ENCODE data around the gene TANGO2.

- TF ChIP-seq CTCF (IDR thresholded peaks at IDR 0.05) (no peak), POLR2A (IDR thresholded peaks at IDR 0.05) (no peak)
Observed at GRCh38 chr22:19976671-19977070, 44.2 kb upstream of the TANGO2 start.
